Upper lobe of left lung (tissue), 4 donors: ENCODE data around the gene LRRC14B.
A peak's percentile ranks its signal among the peaks of the same experiment; 100 is the strongest.

ENCODE experiments used
- POLR2A ChIP-seq, 4 donors: fragments of 450-650 bp; IDR thresholded peaks; one replicate each; pipeline ENCODE4 v1.5.1; 2016 to 2017; ENCODE audit warnings: antibody characterized with exemption in 4 of 4, mild to moderate bottlenecking in 2 of 4
- POLR2AphosphoS5 ChIP-seq, 2 donors: sonication (generic); formaldehyde crosslinking; IDR thresholded peaks; one replicate each; pipeline ENCODE4 v1.5.1; 2017; ENCODE audit warnings: antibody characterized with exemption in 2 of 2

DNA sequence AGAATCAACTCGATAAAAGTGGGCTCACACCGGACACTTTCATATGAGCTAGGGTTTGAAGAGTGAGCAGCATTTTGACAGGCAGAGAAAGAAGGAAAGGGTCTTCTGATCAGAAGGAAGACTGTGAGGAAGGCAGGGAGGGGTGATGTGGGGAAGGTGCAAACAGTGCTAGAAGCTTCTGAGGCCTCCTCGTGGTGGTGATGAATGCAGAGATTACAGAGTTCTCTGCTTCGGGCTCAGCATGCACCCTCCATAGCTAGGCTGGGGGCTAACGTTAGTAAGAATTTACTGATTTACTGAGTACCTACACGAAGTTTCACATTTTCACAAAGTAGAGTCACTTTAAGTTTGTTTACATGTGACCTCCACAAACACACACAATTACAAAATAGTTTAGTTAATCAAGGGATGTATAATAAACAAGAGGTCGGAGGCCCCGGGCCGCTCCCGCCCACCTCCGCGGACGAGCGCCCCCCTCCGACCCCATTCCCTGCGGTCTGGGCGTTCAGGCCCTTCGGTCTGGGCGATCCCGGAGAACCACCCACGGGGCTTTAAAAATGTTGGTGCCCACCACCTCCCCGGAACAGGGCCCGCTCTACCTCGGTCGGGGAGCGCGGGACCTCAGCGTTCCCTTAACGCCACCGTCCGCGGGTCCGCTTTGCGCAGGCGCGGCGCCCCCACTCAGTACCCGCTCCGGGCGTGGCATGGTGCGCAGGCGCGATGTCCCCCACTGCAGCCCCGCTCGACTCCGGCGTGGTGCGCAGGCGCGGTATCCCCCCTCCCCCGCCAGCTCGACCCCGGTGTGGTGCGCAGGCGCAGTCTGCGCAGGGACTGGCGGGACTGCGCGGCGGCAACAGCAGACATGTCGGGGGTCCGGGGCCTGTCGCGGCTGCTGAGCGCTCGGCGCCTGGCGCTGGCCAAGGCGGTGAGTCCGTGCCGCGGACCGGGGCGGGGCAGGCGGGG lies 26.5 kb downstream of the LRRC14B start, which contains the start of the genes CCDC127 and SDHA:
- TF ChIP-seq POLR2AphosphoS5 (IDR thresholded peaks at IDR 0.05) (peak; percentile 87 to 97), POLR2A (IDR thresholded peaks at IDR 0.05) (peak in 3 of 4 donors; percentile 67 to 96 (median 87))
